Measurements from ENCODE around the gene TWIST1. TPM values are rescaled to one million over a fixed set of nuclear protein-coding genes. Genes with fewer than 3 reads are reported as not detected.

The TWIST1 gene
- not detected in 2 replicates for total RNA-seq (2014; rRNA removed; shearing (Covaris generic); ENCODE audit: low replicate concordance)

- no peak for DNase-seq (ENCODE audit: low read depth)
- in situ Hi-C loops (cut with HindIII; ENCODE audit: low pct_unique_long_range_greater_than_20kb, low sequenced_read_pairs), result no loop called here
These were observed at the start of gene TWIST1 for GRCh38 chr7:19117091-19117869. Gene TWIST1, minus strand, starts transcription at chr7:19117636. Its CDS starts 315 bp downstream, at chr7:19117321.

DNA sequence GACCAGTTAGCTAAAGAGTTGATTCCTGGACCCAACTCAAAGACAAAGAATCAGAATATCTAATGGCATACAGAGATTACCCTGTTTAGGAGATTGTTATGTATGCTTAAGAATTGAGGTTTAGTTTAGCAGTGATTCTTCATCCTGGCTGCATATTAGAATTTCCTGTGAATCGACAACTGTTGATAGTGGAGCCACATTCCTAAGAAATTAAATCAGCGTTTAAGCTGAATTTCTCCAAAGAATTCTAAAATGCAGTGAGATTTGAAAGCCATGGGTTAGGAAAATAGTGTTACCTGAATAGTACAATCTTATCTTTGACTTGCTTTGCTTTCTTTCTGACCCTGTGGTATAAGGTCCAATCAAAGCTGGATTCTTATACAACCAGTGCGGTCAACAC, 44.2 kb upstream of the TWIST1 start:
- DNase-seq (ENCODE audit: low read depth), result no peak
- in situ Hi-C loops (cut with HindIII; ENCODE audit: low pct_unique_long_range_greater_than_20kb, low sequenced_read_pairs), result no loop called here

- DNase-seq (ENCODE audit: low read depth), result peak; percentile 6
- in situ Hi-C loops (cut with HindIII; ENCODE audit: low pct_unique_long_range_greater_than_20kb, low sequenced_read_pairs), result no loop called here
These were observed 29.3 kb upstream of the TWIST1 start for GRCh38 chr7:19146699-19147098.

DNA sequence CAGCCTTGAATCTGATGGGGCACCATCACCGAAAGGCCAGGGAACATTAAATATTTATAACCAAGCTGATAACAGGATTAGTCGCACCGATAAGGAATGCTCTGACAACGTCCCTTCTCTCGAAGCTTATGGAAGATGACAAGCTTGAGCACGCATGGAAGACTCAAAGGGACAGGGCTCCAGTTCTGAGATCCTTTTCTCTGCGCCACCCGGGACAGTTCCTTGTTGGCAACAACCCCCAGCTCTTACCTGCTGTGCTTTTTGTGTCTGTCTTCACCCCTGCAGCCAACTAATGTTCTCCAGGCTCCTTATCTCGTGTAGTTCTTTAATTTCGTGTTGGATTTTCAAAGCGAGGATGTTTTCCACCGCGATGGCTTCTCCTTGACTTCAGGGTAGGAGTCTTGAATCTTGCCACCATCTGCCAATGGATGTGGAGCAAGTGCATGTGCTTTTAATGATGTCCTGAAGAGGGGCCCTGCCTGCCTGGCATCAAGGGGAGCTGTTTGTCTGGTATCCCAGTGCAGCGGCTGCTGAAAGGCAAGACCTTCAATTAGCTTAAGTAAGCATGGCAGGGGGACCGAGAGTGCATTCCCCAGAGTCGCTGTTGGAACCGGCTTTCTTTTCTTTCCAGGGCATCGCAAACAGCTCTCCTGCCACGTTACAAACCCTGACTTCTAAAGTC, 28.1 kb upstream of the TWIST1 start:
- in situ Hi-C loops (cut with HindIII; ENCODE audit: low pct_unique_long_range_greater_than_20kb, low sequenced_read_pairs), result no loop called here
- DNase-seq (ENCODE audit: low read depth), result no peak

DNA sequence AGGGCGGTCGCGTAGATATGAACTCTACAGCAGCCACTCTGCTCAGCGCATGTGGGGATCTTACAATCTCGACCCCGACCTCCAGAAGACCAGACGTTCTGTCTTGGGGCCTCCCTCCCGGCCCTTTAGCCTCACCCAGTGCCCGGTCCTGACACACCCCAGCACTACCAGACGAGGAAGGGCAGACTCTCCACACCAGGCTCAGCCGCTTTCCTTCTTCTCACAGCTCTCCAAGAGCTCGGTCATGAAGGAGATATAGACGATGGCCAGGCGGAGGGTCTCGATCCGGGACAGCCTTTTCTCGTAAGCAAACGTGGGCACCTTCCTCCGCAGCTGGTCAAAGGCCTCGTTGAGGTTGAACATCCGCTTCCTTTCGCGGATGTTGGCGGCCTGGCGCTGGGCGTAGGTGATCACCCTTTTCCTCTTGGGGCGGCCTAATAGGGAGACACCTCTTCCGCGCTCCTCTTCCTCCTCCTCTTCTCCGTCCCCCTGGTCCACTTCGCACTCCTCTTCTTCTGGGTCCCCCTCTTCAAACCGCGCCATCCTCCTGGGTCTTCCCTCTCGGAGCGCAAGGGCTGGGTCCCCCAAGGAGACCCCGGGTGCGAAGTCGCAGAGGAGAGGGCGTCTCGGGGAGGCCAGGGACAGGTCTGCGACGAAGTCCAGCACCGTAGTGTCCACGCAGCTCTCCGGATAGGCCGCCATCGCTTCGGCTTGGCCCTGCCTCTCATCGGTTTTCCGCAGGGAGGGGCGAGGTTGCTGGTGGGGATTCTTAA, 27.4 kb upstream of the TWIST1 start, which contains the start of gene FERD3L:
Gene FERD3L (minus strand): TSS at position 761 of the 773 bp plus-strand sequence. CDS start 59 bp downstream, at position 702.
- DNase-seq (ENCODE audit: low read depth), result no peak
- in situ Hi-C loops (cut with HindIII; ENCODE audit: low pct_unique_long_range_greater_than_20kb, low sequenced_read_pairs), result no loop called here

DNA sequence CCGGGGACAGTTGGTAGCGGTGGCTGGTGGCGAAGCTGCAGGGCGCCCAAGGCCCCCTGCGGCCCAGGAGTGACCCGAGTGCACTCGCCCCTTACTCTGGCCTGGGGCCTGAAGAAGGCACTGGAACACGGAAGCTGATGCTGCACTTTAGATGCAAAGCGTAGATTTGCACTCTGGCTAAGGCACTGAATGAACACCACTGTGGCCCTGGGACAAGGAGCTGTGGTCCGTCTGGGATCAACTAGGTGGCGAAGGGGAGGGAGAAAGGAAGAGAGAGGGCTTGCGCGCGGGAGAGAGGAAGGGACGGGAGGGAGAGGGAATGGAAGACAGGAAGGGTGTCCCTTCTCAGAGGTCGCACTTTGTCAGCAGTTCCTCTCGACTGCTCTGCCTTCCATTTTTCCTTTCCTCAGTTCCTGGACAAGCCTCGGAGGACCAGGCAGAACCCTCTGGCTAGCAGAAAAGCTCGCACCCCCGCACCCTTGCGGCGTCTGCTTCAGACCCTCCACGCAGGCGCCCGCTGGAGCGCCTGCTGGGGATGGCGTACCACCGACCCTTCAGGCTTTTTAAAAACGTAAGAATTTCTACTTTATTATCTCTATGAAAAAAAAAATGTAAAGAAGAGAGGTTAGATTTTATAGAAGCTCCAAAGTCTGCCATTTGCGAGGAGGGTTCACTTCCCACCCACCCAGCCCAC, 26.6 kb upstream of the TWIST1 start:
- in situ Hi-C loops (cut with HindIII; ENCODE audit: low pct_unique_long_range_greater_than_20kb, low sequenced_read_pairs), result no loop called here
- no peak for DNase-seq (ENCODE audit: low read depth)

DNA sequence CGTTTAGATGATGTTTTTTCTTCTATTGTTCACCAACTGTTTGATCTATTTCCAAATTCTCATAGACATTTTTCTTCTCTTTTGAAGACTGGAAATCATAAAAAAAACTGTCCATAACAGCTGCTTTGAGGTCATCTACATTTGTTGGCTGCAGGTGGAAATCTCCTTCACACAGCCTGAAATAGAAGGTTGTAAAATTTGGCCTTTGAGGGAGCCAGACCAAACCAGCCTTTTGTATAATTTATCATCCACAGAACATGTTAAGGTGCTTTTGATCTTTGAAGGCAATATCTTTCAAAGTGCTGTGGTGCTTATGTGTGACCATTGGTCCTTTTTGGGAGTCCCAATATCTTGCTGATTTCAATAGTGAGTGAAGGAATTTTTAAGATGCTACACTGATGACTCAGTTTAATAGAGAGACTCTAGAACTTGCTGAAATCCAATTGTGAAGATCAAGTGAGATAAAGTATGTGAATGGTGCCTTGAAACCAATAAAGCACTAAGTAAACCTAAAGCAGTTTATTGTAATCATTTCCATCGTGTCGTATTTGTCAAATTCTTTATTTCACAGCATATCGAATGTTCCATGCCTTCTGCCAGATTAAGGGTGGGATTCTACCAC, 22.4 kb upstream of the TWIST1 start:
- no peak for DNase-seq (ENCODE audit: low read depth)
- in situ Hi-C loops (cut with HindIII; ENCODE audit: low pct_unique_long_range_greater_than_20kb, low sequenced_read_pairs), result no loop called here

DNA sequence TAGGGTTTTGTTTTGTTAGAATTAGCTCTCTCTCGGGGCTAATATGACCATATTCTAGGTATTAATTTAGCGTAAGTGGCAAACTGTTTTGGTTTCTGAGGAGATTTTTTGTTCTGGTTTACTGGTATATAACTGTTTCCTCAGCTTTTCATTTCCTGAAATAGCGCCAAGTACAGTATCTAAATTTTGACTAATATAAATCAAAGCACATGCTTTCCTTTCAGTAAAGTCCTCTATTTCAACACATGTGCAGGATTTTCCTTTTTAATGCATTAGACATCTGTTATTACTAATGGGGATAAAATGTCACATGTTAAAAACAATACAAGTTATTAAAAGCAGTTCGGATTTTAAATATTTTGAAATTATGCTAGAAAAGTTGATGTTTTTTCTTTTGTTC, 16.4 kb upstream of the TWIST1 start:
- no peak for DNase-seq (ENCODE audit: low read depth)
- in situ Hi-C loops (cut with HindIII; ENCODE audit: low pct_unique_long_range_greater_than_20kb, low sequenced_read_pairs), result no loop called here

- DNase-seq (ENCODE audit: low read depth), result no peak
- in situ Hi-C loops (cut with HindIII; ENCODE audit: low pct_unique_long_range_greater_than_20kb, low sequenced_read_pairs), result no loop called here
These were observed 16.0 kb upstream of the TWIST1 start for GRCh38 chr7:19133390-19133789.

GRCh38 chr7:19128856-19129255, 11.4 kb upstream of the TWIST1 start:
- in situ Hi-C loops (cut with HindIII; ENCODE audit: low pct_unique_long_range_greater_than_20kb, low sequenced_read_pairs), result no loop called here
- DNase-seq (ENCODE audit: low read depth), result no peak

DNA sequence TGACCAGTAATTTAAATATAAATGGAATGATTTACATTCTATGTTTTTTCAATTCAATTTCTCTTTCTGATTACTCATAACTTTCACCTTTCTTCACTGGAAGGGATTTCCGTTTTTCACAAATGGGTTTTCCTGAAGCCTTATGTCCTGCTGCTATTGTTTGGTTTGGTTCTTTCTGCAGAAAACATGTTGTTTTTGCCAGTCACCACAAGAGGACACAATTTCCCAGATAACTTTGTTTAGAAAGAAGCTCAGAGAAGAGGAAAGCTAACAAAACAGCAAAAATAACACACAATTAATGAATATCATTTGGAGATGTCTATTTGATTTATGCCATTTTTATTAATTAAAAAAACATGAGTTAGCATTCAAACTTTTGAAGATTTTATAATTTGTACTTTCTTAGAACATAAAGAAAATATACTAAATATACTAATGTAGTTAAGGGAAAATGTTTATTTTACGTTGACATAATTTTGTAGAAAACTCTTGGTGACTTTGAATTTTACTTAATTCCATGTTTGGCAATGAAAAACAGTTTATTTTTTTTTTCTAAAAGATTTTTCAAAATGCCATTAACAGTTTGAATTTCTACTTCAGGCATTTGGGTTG, 4.6 kb upstream of the TWIST1 start:
- peak; percentile 35 for DNase-seq (ENCODE audit: low read depth)
- in situ Hi-C loops (cut with HindIII; ENCODE audit: low pct_unique_long_range_greater_than_20kb, low sequenced_read_pairs), result no loop called here

DNA sequence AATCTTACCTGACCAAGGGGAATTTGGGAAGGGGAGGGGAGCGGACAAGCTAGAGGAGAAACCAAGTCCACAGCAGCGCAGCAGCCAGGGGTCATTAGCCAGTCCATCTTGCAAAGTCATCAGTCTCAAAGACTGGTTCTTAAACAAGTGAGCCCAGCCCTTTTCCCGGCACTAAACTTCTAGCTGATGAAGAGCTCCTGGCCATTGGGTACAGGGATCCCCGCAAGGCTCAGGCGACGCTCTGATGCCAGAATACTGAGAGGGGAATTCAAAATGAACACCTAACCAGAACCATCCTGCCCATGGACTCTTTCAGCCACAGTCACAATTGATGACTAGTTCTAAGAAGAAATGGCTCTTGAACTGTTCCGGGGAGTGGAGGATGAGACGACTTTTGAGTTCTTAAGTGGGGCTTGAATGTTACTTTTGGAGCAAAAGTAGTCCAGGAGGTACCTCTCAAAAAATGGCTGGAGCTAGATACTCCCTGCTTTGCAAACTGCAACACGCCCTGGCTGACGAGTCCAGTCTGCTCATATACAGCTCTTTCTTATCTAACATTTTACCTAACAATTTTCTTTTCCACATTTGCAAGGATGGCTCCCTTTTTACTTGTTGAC, 2.5 kb upstream of the TWIST1 start:
- DNase-seq (ENCODE audit: low read depth), result no peak
- in situ Hi-C loops (cut with HindIII; ENCODE audit: low pct_unique_long_range_greater_than_20kb, low sequenced_read_pairs), result no loop called here

DNA sequence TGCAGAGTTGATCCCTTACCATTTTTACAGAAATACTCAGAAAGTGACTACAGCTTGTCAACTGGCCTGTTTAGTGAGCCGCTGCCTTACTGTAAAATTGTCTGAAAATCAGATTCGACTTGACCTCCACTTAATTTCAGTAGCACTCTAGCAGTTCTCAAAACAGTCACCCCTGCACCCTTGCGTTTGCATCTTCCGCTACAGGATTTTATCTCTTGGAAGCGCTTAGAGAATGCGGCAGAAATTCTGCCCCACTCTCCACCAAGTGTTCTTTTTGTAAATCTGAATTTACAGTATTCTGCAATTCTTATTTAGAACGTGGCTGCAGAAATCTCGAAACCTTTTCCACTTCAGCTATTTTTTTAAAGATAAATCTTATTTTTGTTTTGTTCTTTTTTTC, 1.9 kb upstream of the TWIST1 start:
- in situ Hi-C loops (cut with HindIII; ENCODE audit: low pct_unique_long_range_greater_than_20kb, low sequenced_read_pairs), result no loop called here
- no peak for DNase-seq (ENCODE audit: low read depth)

DNA sequence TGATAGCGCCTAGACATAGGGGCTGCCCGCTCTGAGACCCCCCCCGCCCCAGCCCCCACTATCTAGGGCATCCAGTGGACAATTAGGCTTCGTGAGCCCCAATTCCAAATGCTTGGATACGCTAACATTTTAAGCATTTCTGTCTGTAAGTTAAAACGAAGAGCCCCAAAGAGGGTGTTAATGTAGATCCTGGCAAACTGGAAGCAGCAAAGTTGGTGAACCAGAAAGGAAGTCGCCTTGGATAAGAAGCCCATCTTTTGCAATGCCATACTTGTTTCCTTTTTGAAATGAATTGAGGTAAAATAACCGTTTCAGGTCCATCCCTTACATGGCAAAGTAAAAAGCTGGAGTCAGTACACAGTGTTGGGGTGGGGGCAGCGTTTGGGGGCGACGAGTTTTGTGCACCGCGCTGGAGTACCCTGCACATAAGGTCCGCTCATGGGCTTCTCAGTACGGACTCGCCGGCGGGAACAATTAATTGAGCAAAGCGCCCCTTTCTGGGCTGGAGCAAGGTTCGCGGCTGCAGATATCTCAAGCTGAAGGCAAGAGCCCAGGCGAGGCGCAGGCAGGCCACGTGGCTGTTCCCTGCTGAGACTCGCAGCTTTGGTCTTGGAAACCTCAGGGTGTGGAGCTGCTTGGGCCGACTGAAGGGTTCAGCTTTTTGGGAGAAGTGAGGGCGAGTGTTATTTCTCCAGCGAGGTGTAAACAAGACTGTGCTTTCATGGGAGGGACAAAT, 1.4 kb upstream of the TWIST1 start:
- DNase-seq (ENCODE audit: low read depth), result no peak
- in situ Hi-C loops (cut with HindIII; ENCODE audit: low pct_unique_long_range_greater_than_20kb, low sequenced_read_pairs), result no loop called here

- no peak for DNase-seq (ENCODE audit: low read depth)
These were observed 603 bp upstream of the TWIST1 start for GRCh38 chr7:19117870-19118608.

More at GRCh38 chr7:19117870-19118608, 603 bp upstream of the TWIST1 start:
- in situ Hi-C loops (cut with HindIII; ENCODE audit: low pct_unique_long_range_greater_than_20kb, low sequenced_read_pairs), result no loop called here
